ENCODE measurements around the gene WNT5A. TPM values are rescaled to one million over a fixed set of nuclear protein-coding genes. Genes with fewer than 3 reads are reported as not detected.

The WNT5A gene
- total and polyA plus RNA-seq, 2 experiments from 2014 or later = 18.4 to 113 TPM

- no peaks in the 10 kb centered on the region for H3K4me1 ChIP-seq (ENCODE audit: low read depth)
- DNase-seq (ENCODE audit: low read depth in 1 of 2, low spot score in 1 of 2) = no peak
- no peak overlapping the region for H3K27ac ChIP-seq
- H3K9me3 ChIP-seq (ENCODE audit: low read depth) = no peaks in the 10 kb centered on the region
- no peaks in the 10 kb centered on the region for H3K36me3 ChIP-seq
- no peak overlapping the region for H3K4me3 ChIP-seq
- no peak for TF ChIP-seq CTCF (IDR thresholded peaks at IDR 0.05; ENCODE audit: low read depth, low read length)
- no peaks in the 10 kb centered on the region for H3K27me3 ChIP-seq
These were observed 40.3 kb downstream of the WNT5A start for GRCh38 chr3:55446850-55447249.

- Histone ChIP-seq H3K27me3 (no peaks in the 10 kb centered on the region), H3K36me3 (no peaks in the 10 kb centered on the region), H3K4me3 (no peak overlapping the region), H3K9me3 (ENCODE audit: low read depth) (no peaks in the 10 kb centered on the region), H3K27ac (no peak overlapping the region), H3K4me1 (ENCODE audit: low read depth) (no peaks in the 10 kb centered on the region)
- no peak for TF ChIP-seq CTCF (IDR thresholded peaks at IDR 0.05; ENCODE audit: low read depth, low read length)
- DNase-seq (ENCODE audit: low read depth in 1 of 2, low spot score in 1 of 2) = no peak
These were observed 41.6 kb downstream of the WNT5A start for GRCh38 chr3:55445551-55445950.

GRCh38 chr3:55443346-55443745 lies 43.8 kb downstream of the WNT5A start:
- H3K4me3 ChIP-seq = no peak overlapping the region
- DNase-seq (ENCODE audit: low read depth in 1 of 2, low spot score in 1 of 2) = no peak
- no peaks in the 10 kb centered on the region for H3K36me3 ChIP-seq
- no peaks in the 10 kb centered on the region for H3K4me1 ChIP-seq (ENCODE audit: low read depth)
- no peak overlapping the region for H3K27ac ChIP-seq
- no peak for TF ChIP-seq CTCF (IDR thresholded peaks at IDR 0.05; ENCODE audit: low read depth, low read length)
- H3K27me3 ChIP-seq = no peaks in the 10 kb centered on the region
- no peaks in the 10 kb centered on the region for H3K9me3 ChIP-seq (ENCODE audit: low read depth)

GRCh38 chr3:55442861-55443260 lies 44.2 kb downstream of the WNT5A start:
- no peak for TF ChIP-seq CTCF (IDR thresholded peaks at IDR 0.05; ENCODE audit: low read depth, low read length)
- H3K4me1 ChIP-seq (ENCODE audit: low read depth) = no peaks in the 10 kb centered on the region
- no peaks in the 10 kb centered on the region for H3K27me3 ChIP-seq

GRCh38 chr3:55441499-55441898 lies 45.6 kb downstream of the WNT5A start:
- Histone ChIP-seq H3K4me1 (ENCODE audit: low read depth) (no peaks in the 10 kb centered on the region), H3K9me3 (ENCODE audit: low read depth) (no peaks in the 10 kb centered on the region), H3K36me3 (no peaks in the 10 kb centered on the region), H3K4me3 (no peak overlapping the region), H3K27me3 (no peaks in the 10 kb centered on the region), H3K27ac (no peak overlapping the region)
- no peak for TF ChIP-seq CTCF (IDR thresholded peaks at IDR 0.05; ENCODE audit: low read depth, low read length)
- no peak for DNase-seq (ENCODE audit: low read depth in 1 of 2, low spot score in 1 of 2)

More at GRCh38 chr3:55442861-55443260, 44.2 kb downstream of the WNT5A start:
- Histone ChIP-seq H3K27ac (no peak overlapping the region), H3K9me3 (ENCODE audit: low read depth) (no peaks in the 10 kb centered on the region), H3K4me3 (no peak overlapping the region), H3K36me3 (no peaks in the 10 kb centered on the region)
- DNase-seq (ENCODE audit: low read depth in 1 of 2, low spot score in 1 of 2) = no peak

Measured in cardiac muscle cell (in vitro differentiated cells and primary cell).